Testis (tissue), 3 donors: Measurements from ENCODE around the gene C1QTNF3. TPM values are rescaled to one million over a fixed set of nuclear protein-coding genes. Genes with fewer than 3 reads are reported as not detected.

ENCODE experiments used
- DNase-seq: peaks from one replicate; pipeline ENCODE4 v3.0.0-alpha.2; 2019
- H3K27ac ChIP-seq, 2 donors: fragments of 200-600 bp; sonication (generic); one replicate each; pipeline ENCODE4 v1.5.1; 2019
- H3K27me3 ChIP-seq: fragments of 200-600 bp; sonication (generic); one replicate; pipeline ENCODE4 v1.5.1; 2019
- H3K36me3 ChIP-seq: fragments of 200-600 bp; sonication (generic); one replicate; pipeline ENCODE4 v1.5.1; 2017; ENCODE audit warnings: low read depth; ENCODE audit errors: missing control alignments
- H3K4me1 ChIP-seq: fragments of 200-600 bp; sonication (generic); one replicate; pipeline ENCODE4 v1.5.1; 2019
- H3K4me3 ChIP-seq, 2 donors: fragments of 200-600 bp; sonication (generic); one replicate each; pipeline ENCODE4 v1.5.1; 2017 to 2019
- H3K9me3 ChIP-seq: fragments of 200-600 bp; sonication (generic); one replicate; pipeline ENCODE4 v1.5.1; 2017
- POLR2A ChIP-seq: fragments of 450-650 bp; IDR thresholded peaks from one replicate; pipeline ENCODE4 v1.6.1; 2017; ENCODE audit warnings: antibody characterized with exemption, mild to moderate bottlenecking, moderate library complexity
- WGBS, 2 donors: methylation state at CpG; one replicate each; pipeline ENCODE4 v1.1.5; 2018; 5-methylcytosine and 5-hydroxymethylcytosine counted together
- intact Hi-C: fragments of 100-400 bp; cut with DNase I; formaldehyde crosslinking; loops from one replicate; pipeline ENCODE4 v1.15.1; 2023; ENCODE audit warnings: low total_unique reads
- polyA plus RNA-seq: library from polyadenylated mRNA; stranded (reverse); fragments of 350-450 nt; fragmentation: Illumina TruSeq; extraction: RNeasy Lipid Tissue Mini Kit (QIAGEN cat#74804); gene quantifications from one replicate; pipeline ENCODE4 v1.2.3, GENCODE V29; 2014; ENCODE audit warnings: low read depth, low replicate concordance; ENCODE audit not compliant: insufficient read depth
- total RNA-seq, 2 donors: library from RNA; depleted of rRNA; stranded (reverse); fragments of >200 nt; gene quantifications; one replicate each; pipeline ENCODE4 v1.2.3, GENCODE V29; 2016
- TF ChIP-seq, protein P1 (sequence below), 3 experiments: fragments of 450-650 bp in 2 of 3; fragments of 200-600 bp in 1 of 3; sonication (generic) in 1 of 3; IDR thresholded peaks; one replicate each; pipeline ENCODE4 v1.5.1; 2016 to 2019; ENCODE audit warnings: antibody characterized with exemption in 3 of 3, mild to moderate bottlenecking in 2 of 3, moderate library complexity in 1 of 3

C1QTNF3 gene
- total and polyA plus RNA-seq, 3 donors from 2014 or later = 14.1 to 31.3 (median 27.1) TPM

DNA sequence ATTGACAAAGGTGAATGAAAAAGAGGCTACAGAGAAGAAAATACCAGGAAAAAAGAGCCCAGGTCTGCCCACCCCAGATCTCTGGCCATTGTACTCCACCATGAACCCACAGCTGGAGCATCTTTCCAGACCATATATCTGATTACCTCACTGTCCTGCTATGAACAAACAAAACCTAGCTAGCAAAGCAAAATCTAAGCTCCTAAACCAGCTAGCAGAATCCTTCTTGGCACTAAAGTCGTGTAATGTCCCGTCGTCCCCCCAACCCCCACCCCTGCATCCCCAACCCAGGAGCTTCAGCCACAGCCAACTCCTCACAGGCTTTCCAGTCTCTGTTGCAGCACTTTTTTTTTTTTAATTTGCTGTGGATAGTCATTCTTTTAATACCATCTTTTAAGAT lies 2.5 kb downstream of the C1QTNF3 start:
- Histone ChIP-seq H3K4me1 (peaks cover 5% of the 10 kb centered on the region), H3K27me3 (no peaks in the 10 kb centered on the region), H3K9me3 (no peaks in the 10 kb centered on the region), H3K27ac (no peak overlapping the region), H3K4me3 (no peak overlapping the region), H3K36me3 (no peaks in the 10 kb centered on the region)
- WGBS, 2 donors = 87 to 92% methylated on average over 3 of the region's 3 CpGs
- DNase-seq = no peak
- TF ChIP-seq, protein P1, sequence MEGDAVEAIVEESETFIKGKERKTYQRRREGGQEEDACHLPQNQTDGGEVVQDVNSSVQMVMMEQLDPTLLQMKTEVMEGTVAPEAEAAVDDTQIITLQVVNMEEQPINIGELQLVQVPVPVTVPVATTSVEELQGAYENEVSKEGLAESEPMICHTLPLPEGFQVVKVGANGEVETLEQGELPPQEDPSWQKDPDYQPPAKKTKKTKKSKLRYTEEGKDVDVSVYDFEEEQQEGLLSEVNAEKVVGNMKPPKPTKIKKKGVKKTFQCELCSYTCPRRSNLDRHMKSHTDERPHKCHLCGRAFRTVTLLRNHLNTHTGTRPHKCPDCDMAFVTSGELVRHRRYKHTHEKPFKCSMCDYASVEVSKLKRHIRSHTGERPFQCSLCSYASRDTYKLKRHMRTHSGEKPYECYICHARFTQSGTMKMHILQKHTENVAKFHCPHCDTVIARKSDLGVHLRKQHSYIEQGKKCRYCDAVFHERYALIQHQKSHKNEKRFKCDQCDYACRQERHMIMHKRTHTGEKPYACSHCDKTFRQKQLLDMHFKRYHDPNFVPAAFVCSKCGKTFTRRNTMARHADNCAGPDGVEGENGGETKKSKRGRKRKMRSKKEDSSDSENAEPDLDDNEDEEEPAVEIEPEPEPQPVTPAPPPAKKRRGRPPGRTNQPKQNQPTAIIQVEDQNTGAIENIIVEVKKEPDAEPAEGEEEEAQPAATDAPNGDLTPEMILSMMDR (IDR thresholded peaks at IDR 0.05) = no peak
- no peak for TF ChIP-seq POLR2A
- intact Hi-C loops = no loop called here

DNA sequence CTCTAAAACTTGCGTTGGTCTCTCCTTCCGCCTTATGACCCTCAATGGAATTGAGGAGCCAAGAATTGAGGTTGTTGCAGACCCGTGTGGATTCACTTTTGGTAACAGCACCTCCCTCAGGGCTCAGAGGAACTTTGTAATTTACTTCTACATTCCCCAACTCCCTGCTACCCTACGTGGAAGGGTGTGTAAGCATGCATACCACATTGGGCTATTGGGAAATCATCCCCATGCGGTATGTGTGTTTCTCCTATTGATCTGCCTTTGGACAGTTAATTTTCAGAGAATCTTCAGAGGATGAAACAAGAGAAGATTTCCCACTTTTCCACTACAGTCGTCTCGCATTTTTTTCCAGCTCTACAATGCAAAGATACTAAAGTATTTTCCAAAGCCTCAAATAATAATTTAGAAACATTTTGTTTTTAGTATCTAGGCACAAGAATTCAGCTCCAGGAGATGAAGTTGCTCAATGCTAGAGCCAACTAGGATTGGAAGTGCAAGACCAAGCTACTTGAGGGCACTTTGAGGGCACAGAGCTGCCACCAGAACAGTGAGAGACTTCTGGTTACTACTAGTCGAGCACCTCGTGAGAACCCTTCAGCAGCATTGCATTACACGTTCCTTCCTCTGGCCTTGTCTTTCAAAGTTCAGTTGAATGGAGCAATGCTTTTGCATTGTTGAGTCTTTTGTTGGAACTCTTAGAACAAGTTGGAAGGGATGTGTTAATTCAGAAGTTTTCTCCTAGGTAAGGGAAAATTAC lies 3.4 kb downstream of the C1QTNF3 start:
- Histone ChIP-seq H3K27me3 (no peaks in the 10 kb centered on the region), H3K9me3 (no peaks in the 10 kb centered on the region), H3K4me1 (peaks cover 5% of the 10 kb centered on the region), H3K4me3 (no peak overlapping the region), H3K27ac (no peak overlapping the region), H3K36me3 (no peaks in the 10 kb centered on the region)
- no peak for TF ChIP-seq POLR2A
- TF ChIP-seq, protein P1 (IDR thresholded peaks at IDR 0.05) = no peak
- DNase-seq = no peak
- WGBS, 2 donors = 93 to 98% methylated on average over 10 of the region's 10 CpGs
- intact Hi-C loops = no loop called here

DNA sequence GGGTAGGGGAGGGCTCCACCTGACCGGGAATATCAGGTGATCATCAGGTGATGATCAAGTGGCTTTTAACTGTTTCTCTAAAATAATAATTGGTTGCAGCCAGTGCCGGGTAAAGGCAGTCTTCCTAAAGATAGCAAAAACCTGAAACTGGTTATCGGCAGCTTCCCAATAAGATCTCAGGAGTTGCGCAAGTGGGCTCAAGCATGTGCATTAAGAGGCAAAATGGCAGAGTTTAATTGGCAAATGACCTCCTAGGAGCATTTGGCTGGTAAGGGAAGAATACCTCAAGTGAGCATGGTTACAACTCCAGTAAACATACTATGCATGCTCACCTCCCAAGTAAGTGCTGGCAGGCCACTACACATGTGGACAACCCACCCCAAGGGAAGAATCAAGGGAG lies 4.2 kb downstream of the C1QTNF3 start:
- 97 to 98% methylated on average over 4 of the region's 4 CpGs for WGBS, 2 donors
- TF ChIP-seq POLR2A = no peak
- TF ChIP-seq, protein P1 (IDR thresholded peaks at IDR 0.05) = no peak
- H3K27ac ChIP-seq = no peak overlapping the region
- H3K27me3 ChIP-seq = no peaks in the 10 kb centered on the region
- DNase-seq = no peak
- H3K9me3 ChIP-seq = no peaks in the 10 kb centered on the region
- no peaks in the 10 kb centered on the region for H3K36me3 ChIP-seq
- peaks cover 5% of the 10 kb centered on the region for H3K4me1 ChIP-seq
- intact Hi-C loops = no loop called here
- no peak overlapping the region for H3K4me3 ChIP-seq

DNA sequence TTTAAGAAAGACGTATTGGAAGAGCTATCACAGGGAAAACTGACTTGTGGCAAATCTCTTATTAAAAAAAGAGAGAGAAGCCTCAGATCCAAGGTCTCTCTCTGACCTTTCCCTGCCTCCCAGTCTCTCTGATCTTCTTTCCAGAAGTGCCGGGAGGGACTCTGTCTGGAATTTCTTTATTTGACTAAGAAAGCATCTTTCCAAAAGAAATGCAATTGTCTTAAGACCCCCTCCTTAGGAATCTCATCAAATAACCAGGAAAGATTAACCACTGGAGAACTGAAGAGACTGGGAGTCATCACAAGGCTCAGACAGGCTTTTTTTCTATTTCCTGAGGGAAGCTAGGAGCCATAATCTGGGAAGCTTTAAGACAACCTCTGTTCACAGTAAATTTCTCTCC lies 4.6 kb downstream of the C1QTNF3 start:
- TF ChIP-seq POLR2A = no peak
- TF ChIP-seq, protein P1 (IDR thresholded peaks at IDR 0.05) = no peak
- no peak for DNase-seq
- 73 to 78% methylated on average over 2 of the region's 2 CpGs for WGBS, 2 donors

DNA sequence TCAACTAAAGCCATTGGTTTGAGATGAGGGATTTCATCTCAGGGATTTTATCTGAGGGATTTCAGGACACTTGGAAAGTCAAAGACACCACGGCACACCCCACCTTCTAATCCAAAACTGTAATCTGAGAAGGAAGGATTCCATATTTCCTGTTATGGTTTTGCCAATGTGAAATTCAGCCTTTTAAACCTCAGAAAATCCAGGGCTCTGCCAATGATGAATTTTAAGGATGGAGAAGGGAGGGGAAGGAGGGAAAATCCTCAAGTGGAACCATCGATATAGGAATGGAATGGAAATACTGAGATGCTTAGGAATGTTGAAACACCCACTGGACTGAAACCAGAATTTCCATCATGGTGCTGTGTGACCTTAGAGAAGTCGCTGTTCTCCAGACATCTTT lies 5.3 kb downstream of the C1QTNF3 start:
- H3K36me3 ChIP-seq = no peaks in the 10 kb centered on the region
- no peaks in the 10 kb centered on the region for H3K27me3 ChIP-seq
- TF ChIP-seq, protein P1 (IDR thresholded peaks at IDR 0.05) = no peak
- no peak for TF ChIP-seq POLR2A
- H3K4me3 ChIP-seq = no peak overlapping the region
- H3K9me3 ChIP-seq = no peaks in the 10 kb centered on the region
- no peak for DNase-seq
- H3K27ac ChIP-seq = no peak overlapping the region
- peaks cover under 1% of the 10 kb centered on the region for H3K4me1 ChIP-seq
- WGBS, 2 donors = 77 to 82% methylated on average over 3 of the region's 3 CpGs
- intact Hi-C loops = no loop called here

More for the DNA sequence above, 4.6 kb downstream of the C1QTNF3 start:
- H3K4me1 ChIP-seq = peaks cover 5% of the 10 kb centered on the region
- intact Hi-C loops = no loop called here
- no peaks in the 10 kb centered on the region for H3K27me3 ChIP-seq
- no peaks in the 10 kb centered on the region for H3K36me3 ChIP-seq
- H3K27ac ChIP-seq = no peak overlapping the region
- H3K9me3 ChIP-seq = no peaks in the 10 kb centered on the region
- H3K4me3 ChIP-seq = no peak overlapping the region
